Measurements from ENCODE around the gene MINDY2. TPM values are rescaled to one million over a fixed set of nuclear protein-coding genes. Genes with fewer than 3 reads are reported as not detected.

Gene MINDY2, protein sequence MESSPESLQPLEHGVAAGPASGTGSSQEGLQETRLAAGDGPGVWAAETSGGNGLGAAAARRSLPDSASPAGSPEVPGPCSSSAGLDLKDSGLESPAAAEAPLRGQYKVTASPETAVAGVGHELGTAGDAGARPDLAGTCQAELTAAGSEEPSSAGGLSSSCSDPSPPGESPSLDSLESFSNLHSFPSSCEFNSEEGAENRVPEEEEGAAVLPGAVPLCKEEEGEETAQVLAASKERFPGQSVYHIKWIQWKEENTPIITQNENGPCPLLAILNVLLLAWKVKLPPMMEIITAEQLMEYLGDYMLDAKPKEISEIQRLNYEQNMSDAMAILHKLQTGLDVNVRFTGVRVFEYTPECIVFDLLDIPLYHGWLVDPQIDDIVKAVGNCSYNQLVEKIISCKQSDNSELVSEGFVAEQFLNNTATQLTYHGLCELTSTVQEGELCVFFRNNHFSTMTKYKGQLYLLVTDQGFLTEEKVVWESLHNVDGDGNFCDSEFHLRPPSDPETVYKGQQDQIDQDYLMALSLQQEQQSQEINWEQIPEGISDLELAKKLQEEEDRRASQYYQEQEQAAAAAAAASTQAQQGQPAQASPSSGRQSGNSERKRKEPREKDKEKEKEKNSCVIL
- total RNA-seq (5.1 TPM), polyA plus RNA-seq (8.9 TPM)
- long read RNA-seq, donor 1 = 0 reads
- long read RNA-seq, donor 2 = 0 reads
- long read RNA-seq, donor 3, full-length matches to known transcripts = 1 of 1 reads
- long read RNA-seq, donor 3, partial matches to known transcripts = 0 of 1 reads
- long read RNA-seq, donor 3, other reads (novel, unspliced or antisense) = 0 of 1 reads
- long read RNA-seq, donor 4, full-length matches to known transcripts = 4 of 4 reads
- long read RNA-seq, donor 4, partial matches to known transcripts = 0 of 4 reads
- long read RNA-seq, donor 4, other reads (novel, unspliced or antisense) = 0 of 4 reads
- long read RNA-seq, donor 5, full-length matches to known transcripts = 3 of 3 reads
- long read RNA-seq, donor 5, partial matches to known transcripts = 0 of 3 reads
- long read RNA-seq, donor 5, other reads (novel, unspliced or antisense) = 0 of 3 reads
- long read RNA-seq, donor 6, full-length matches to known transcripts = 4 of 4 reads
- long read RNA-seq, donor 6, partial matches to known transcripts = 0 of 4 reads
- long read RNA-seq, donor 6, other reads (novel, unspliced or antisense) = 0 of 4 reads
- long read RNA-seq, donor 7 = 0 reads
- long read RNA-seq, donor 8 = 0 reads
- long read RNA-seq, donor 9, full-length matches to known transcripts = 1 of 1 reads
- long read RNA-seq, donor 9, partial matches to known transcripts = 0 of 1 reads
- long read RNA-seq, donor 9, other reads (novel, unspliced or antisense) = 0 of 1 reads
- long read RNA-seq, donor 10, full-length matches to known transcripts = 3 of 3 reads
- long read RNA-seq, donor 10, partial matches to known transcripts = 0 of 3 reads
- long read RNA-seq, donor 10, other reads (novel, unspliced or antisense) = 0 of 3 reads

DNA sequence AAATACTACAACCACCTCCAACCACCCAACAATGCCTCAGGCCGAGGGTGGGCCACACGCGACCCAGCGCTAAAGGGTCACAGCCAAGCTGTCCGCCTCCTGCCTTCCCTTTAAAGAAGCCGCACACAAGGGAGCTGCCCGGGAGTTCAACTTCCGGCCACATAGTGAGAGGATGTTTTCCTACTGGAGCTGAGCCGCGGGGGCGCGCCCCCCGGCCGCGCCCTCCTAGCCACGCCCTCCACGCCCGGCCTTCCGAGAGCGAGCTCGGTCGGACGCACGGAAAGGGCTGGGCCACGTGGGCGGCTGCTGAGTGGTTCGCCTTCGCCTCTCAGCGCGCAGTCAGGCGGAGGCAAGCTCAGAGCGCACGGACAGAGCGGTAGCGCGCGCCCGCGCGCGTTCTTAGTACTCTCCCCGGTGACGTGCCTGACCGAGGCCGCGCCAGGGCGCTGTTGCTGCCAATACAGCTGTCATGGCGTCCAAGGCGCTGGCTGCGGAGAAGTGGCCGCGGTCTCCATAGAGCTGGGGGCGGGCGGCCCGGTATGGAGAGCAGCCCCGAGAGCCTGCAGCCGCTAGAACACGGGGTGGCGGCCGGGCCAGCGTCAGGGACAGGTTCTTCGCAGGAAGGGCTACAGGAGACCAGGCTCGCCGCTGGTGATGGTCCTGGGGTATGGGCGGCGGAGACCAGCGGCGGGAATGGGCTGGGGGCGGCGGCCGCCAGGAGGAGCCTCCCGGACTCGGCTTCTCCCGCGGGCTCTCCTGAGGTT is at the start of gene MINDY2:
TSS of gene MINDY2 (plus strand) at position 446 of the 764 bp plus-strand sequence. CDS start at position 540, 94 bp downstream.
- no peaks in the 10 kb centered on the region for H3K27me3 ChIP-seq (ENCODE audit: control insufficient read depth in 2 of 2, insufficient read depth in 1 of 2, low read length in 1 of 2)
- peak; percentile 92 to 99 (median 96) for DNase-seq (ENCODE audit: low read depth in 6 of 9, low spot score in 9 of 9)

DNA sequence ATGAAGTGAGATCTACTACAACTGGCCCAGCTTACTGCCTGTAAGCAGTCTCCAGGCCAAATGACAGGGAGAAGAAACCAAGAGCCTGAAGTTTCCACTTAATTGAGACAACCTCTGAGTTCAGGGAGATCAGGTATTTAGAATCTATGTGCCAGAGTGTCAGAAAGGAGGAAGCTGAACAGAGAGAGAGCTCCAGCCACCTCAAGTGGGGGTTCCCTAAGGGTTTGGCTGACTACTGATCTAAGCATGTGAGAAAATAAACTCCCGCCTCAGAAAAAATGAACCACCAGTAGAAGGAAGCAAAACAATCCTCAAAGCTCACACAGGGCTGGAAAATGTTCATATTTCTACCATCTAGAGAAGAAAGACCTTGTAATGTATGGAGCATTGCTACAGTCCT is 46.6 kb upstream of the MINDY2 start:
- peaks cover 3 to 15% of the 10 kb centered on the region in 2 donors for H3K36me3 ChIP-seq (ENCODE audit: control insufficient read depth in 2 of 2, insufficient read depth in 2 of 2, low read length in 1 of 2)
- H3K9me3 ChIP-seq (ENCODE audit: control insufficient read depth in 2 of 2, insufficient read depth in 1 of 2, low read length in 1 of 2) = no peaks in the 10 kb centered on the region
- peak overlapping the region; percentile 6 to 42 for H3K27ac ChIP-seq (ENCODE audit: low read depth in 1 of 2, low read length in 1 of 2)
- H3K4me3 ChIP-seq (ENCODE audit: low read length in 2 of 2) = no peak overlapping the region
- H3K4me1 ChIP-seq (ENCODE audit: control insufficient read depth in 2 of 2, insufficient read depth in 2 of 2, low read length in 2 of 2) = peaks cover 0 to 14% of the 10 kb centered on the region in 2 donors
- H3K27me3 ChIP-seq (ENCODE audit: control insufficient read depth in 2 of 2, insufficient read depth in 1 of 2, low read length in 1 of 2) = no peaks in the 10 kb centered on the region
- peak in 2 of 9 donors; percentile 19 to 58 for DNase-seq (ENCODE audit: low read depth in 6 of 9, low spot score in 9 of 9)
- 58% methylated on average over 1 of the region's 1 CpG for WGBS

More for the DNA sequence above, at the start of gene MINDY2:
- under 1% methylated on average over 75 of the region's 75 CpGs for WGBS
- H3K27ac ChIP-seq (ENCODE audit: low read depth in 1 of 2, low read length in 1 of 2) = peak within 1 kb of the TSS; percentile 97 to 99
- peaks cover 0 to 3% of the 10 kb centered on the region in 2 donors for H3K9me3 ChIP-seq (ENCODE audit: control insufficient read depth in 2 of 2, insufficient read depth in 1 of 2, low read length in 1 of 2)
- peak within 1 kb of the TSS; percentile 97 to 99 for H3K4me3 ChIP-seq (ENCODE audit: low read length in 2 of 2)
- H3K36me3 ChIP-seq (ENCODE audit: control insufficient read depth in 2 of 2, insufficient read depth in 2 of 2, low read length in 1 of 2) = no peaks in the 10 kb centered on the region
- H3K4me1 ChIP-seq (ENCODE audit: control insufficient read depth in 2 of 2, insufficient read depth in 2 of 2, low read length in 2 of 2) = peaks cover 10 to 12% of the 10 kb centered on the region in 2 donors

DNA sequence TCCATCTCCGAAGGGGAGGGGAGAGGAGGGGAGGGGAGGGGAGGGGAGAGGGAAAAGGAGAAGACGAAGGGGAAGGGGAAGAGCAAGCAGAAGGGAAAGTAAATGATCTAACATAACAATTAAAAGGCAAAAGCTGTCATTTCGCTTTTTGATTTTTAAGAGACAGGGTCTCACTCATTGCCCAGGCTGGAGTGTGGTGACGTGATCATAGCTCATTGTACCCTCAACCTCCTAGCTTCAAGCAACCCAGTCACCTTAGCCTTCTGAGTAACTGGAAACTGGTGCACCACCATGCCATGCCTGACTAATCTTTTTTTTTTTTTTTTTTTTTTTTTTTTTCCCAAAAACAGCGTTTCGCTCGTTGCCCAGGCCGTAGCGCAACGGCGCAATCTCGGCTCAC is 44.2 kb upstream of the MINDY2 start:
- WGBS = 94% methylated on average over 12 of the region's 12 CpGs
- H3K4me3 ChIP-seq (ENCODE audit: low read length in 2 of 2) = no peak overlapping the region
- H3K9me3 ChIP-seq (ENCODE audit: control insufficient read depth in 2 of 2, insufficient read depth in 1 of 2, low read length in 1 of 2) = no peaks in the 10 kb centered on the region
- no peak overlapping the region for H3K27ac ChIP-seq (ENCODE audit: low read depth in 1 of 2, low read length in 1 of 2)
- DNase-seq (ENCODE audit: low read depth in 6 of 9, low spot score in 9 of 9) = no peak
- H3K27me3 ChIP-seq (ENCODE audit: control insufficient read depth in 2 of 2, insufficient read depth in 1 of 2, low read length in 1 of 2) = no peaks in the 10 kb centered on the region
- peaks cover 3 to 19% of the 10 kb centered on the region in 2 donors for H3K4me1 ChIP-seq (ENCODE audit: control insufficient read depth in 2 of 2, insufficient read depth in 2 of 2, low read length in 2 of 2)
- peaks cover 10 to 21% of the 10 kb centered on the region in 2 donors for H3K36me3 ChIP-seq (ENCODE audit: control insufficient read depth in 2 of 2, insufficient read depth in 2 of 2, low read length in 1 of 2)

DNA sequence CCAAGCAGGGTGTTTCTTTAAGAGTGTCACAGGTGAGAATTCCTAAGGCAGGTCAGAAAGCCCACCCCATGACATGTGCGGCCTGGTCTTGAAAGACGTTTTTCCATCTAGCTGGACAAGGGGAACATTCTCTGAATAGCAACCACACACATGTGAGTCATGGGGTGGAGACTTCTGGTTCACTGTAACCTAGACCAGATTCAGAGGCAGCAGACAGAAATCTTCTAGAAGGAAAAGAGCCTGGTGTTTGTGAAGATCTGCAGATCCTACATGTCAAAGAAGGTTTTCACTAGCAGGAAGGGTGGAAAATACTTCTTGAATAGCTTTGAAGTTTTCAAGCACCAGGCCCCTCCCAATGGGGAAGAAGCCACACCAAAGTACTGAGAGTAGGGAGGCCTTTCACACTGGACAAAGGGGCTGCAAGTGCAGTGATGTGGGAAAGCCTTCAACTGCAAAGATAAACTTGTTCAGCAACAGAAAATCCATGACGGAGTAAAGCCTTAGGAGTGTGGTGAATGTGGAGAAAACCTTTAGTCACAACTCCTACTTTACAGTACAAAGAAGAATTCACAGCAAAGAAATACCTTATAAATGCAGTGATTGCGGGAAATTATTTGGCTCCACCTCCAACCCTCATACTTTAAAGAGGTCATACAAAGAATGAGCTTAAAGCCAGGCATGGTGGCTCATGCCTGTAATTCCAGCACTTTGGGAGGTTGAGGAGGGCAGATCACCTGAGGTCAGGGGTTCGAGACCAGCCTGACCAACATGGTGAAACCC is 39.2 kb upstream of the MINDY2 start:
- no peaks in the 10 kb centered on the region for H3K27me3 ChIP-seq (ENCODE audit: control insufficient read depth in 2 of 2, insufficient read depth in 1 of 2, low read length in 1 of 2)
- 94% methylated on average over 5 of the region's 5 CpGs for WGBS
- peaks cover 13 to 20% of the 10 kb centered on the region in 2 donors for H3K36me3 ChIP-seq (ENCODE audit: control insufficient read depth in 2 of 2, insufficient read depth in 2 of 2, low read length in 1 of 2)
- DNase-seq (ENCODE audit: low read depth in 6 of 9, low spot score in 9 of 9) = no peak
- no peaks in the 10 kb centered on the region for H3K9me3 ChIP-seq (ENCODE audit: control insufficient read depth in 2 of 2, insufficient read depth in 1 of 2, low read length in 1 of 2)
- H3K4me1 ChIP-seq (ENCODE audit: control insufficient read depth in 2 of 2, insufficient read depth in 2 of 2, low read length in 2 of 2) = peaks cover 12 to 23% of the 10 kb centered on the region in 2 donors
- peak overlapping the region in 1 of 2 donors; percentile 26 for H3K27ac ChIP-seq (ENCODE audit: low read depth in 1 of 2, low read length in 1 of 2)
- H3K4me3 ChIP-seq (ENCODE audit: low read length in 2 of 2) = no peak overlapping the region

DNA sequence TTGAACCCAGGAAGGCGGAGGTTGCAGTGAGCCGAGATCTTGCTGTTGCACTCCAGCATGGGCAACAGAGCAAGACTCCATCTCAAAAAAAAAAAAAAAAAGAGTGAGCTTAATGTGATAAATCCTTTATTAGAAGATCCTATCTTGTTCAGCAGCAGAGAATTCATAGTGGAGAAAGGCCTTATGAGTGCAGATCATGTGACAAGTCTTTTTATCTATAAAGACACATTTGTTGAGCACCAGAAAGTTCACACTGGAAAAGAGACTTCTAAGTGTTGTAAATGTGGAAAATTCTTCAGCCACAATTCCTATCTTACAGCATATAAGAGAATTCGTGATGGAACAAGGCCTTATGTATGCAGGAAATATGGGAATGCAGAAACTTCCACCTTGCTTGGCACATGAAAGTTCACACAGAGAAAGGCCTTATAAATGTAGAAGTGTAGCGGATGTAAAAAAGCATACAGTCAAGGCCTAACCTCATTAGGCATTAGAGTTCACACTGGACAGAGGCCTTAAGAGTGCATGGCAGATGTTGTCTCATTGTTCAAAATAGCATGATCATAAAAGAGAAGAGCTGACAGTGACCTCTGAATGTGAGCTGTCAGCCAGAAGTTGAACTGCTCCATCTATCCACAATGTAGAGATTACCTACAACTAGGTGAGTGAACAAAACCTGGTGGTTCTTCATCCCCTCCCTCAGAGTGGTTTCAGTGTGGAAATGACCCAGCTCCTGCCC is 38.3 kb upstream of the MINDY2 start:
- no peaks in the 10 kb centered on the region for H3K27me3 ChIP-seq (ENCODE audit: control insufficient read depth in 2 of 2, insufficient read depth in 1 of 2, low read length in 1 of 2)
- H3K4me1 ChIP-seq (ENCODE audit: control insufficient read depth in 2 of 2, insufficient read depth in 2 of 2, low read length in 2 of 2) = peaks cover 12 to 23% of the 10 kb centered on the region in 2 donors
- no peaks in the 10 kb centered on the region for H3K9me3 ChIP-seq (ENCODE audit: control insufficient read depth in 2 of 2, insufficient read depth in 1 of 2, low read length in 1 of 2)
- WGBS = over 99% methylated on average over 4 of the region's 4 CpGs
- peaks cover 13 to 20% of the 10 kb centered on the region in 2 donors for H3K36me3 ChIP-seq (ENCODE audit: control insufficient read depth in 2 of 2, insufficient read depth in 2 of 2, low read length in 1 of 2)
- H3K4me3 ChIP-seq (ENCODE audit: low read length in 2 of 2) = no peak overlapping the region
- no peak for DNase-seq (ENCODE audit: low read depth in 6 of 9, low spot score in 9 of 9)
- H3K27ac ChIP-seq (ENCODE audit: low read depth in 1 of 2, low read length in 1 of 2) = peak overlapping the region in 1 of 2 donors; percentile 15

DNA sequence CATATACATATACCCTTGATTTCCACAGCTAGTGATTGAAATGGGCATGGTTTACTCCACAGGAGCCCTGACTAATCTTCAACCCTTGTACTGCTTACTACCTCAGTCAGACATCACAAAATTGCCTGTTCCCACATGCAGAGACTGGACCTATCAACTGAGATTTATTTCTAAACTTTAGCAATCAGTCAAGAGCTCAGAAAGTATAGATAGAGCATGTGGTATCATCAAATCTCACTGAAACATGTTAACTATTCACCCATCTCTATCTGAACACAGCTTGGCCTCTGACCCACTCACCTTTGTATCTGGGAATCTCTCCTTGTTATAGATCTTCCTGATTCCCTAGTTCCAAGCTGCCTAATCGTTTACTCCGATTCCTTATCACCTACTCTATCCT is 36.2 kb upstream of the MINDY2 start:
- H3K27ac ChIP-seq (ENCODE audit: low read depth in 1 of 2, low read length in 1 of 2) = no peak overlapping the region
- peaks cover 12 to 27% of the 10 kb centered on the region in 2 donors for H3K4me1 ChIP-seq (ENCODE audit: control insufficient read depth in 2 of 2, insufficient read depth in 2 of 2, low read length in 2 of 2)
- H3K4me3 ChIP-seq (ENCODE audit: low read length in 2 of 2) = no peak overlapping the region
- DNase-seq (ENCODE audit: low read depth in 6 of 9, low spot score in 9 of 9) = no peak
- peaks cover 13% of the 10 kb centered on the region in 2 donors for H3K36me3 ChIP-seq (ENCODE audit: control insufficient read depth in 2 of 2, insufficient read depth in 2 of 2, low read length in 1 of 2)
- H3K9me3 ChIP-seq (ENCODE audit: control insufficient read depth in 2 of 2, insufficient read depth in 1 of 2, low read length in 1 of 2) = no peaks in the 10 kb centered on the region
- WGBS = 96% methylated on average over 2 of the region's 2 CpGs
- H3K27me3 ChIP-seq (ENCODE audit: control insufficient read depth in 2 of 2, insufficient read depth in 1 of 2, low read length in 1 of 2) = no peaks in the 10 kb centered on the region

DNA sequence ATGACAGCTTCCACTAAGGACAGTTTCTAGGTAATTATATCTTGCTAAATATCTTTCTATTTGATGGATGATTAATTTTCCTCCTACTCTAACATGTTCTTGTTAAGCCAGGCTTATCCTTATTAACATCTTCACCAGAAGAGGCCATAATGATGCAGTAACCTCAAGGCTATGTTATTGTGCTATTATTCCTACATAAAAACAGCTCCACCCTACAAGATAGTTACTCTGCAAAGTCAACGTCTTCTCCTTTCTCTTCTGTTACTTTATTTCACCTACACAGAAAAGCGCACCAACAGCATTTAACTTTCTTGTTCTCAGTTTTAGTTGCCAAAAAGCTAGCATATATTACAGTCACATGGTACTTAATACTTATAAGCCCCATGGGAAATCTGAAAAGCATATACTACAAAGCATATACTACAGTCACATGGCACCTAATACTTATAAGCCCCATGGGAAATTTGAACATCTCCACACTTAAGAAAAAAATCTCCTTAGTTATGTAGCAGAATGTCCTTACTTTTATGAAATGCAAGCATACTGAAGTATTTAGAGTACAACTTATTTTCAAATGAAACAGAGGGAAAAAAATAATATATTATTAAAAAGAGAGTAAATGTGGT is 35.0 kb upstream of the MINDY2 start:
- Histone ChIP-seq H3K36me3 (ENCODE audit: control insufficient read depth in 2 of 2, insufficient read depth in 2 of 2, low read length in 1 of 2) (peaks cover 10 to 13% of the 10 kb centered on the region in 2 donors), H3K27me3 (ENCODE audit: control insufficient read depth in 2 of 2, insufficient read depth in 1 of 2, low read length in 1 of 2) (no peaks in the 10 kb centered on the region), H3K4me3 (ENCODE audit: low read length in 2 of 2) (no peak overlapping the region), H3K4me1 (ENCODE audit: control insufficient read depth in 2 of 2, insufficient read depth in 2 of 2, low read length in 2 of 2) (peaks cover 10 to 30% of the 10 kb centered on the region in 2 donors), H3K9me3 (ENCODE audit: control insufficient read depth in 2 of 2, insufficient read depth in 1 of 2, low read length in 1 of 2) (no peaks in the 10 kb centered on the region), H3K27ac (ENCODE audit: low read depth in 1 of 2, low read length in 1 of 2) (no peak overlapping the region)
- 86% methylated on average over 2 of the region's 2 CpGs for WGBS
- DNase-seq (ENCODE audit: low read depth in 6 of 9, low spot score in 9 of 9) = no peak
